ENCODE measurements around the gene CHRNE.

CHRNE gene

DNA sequence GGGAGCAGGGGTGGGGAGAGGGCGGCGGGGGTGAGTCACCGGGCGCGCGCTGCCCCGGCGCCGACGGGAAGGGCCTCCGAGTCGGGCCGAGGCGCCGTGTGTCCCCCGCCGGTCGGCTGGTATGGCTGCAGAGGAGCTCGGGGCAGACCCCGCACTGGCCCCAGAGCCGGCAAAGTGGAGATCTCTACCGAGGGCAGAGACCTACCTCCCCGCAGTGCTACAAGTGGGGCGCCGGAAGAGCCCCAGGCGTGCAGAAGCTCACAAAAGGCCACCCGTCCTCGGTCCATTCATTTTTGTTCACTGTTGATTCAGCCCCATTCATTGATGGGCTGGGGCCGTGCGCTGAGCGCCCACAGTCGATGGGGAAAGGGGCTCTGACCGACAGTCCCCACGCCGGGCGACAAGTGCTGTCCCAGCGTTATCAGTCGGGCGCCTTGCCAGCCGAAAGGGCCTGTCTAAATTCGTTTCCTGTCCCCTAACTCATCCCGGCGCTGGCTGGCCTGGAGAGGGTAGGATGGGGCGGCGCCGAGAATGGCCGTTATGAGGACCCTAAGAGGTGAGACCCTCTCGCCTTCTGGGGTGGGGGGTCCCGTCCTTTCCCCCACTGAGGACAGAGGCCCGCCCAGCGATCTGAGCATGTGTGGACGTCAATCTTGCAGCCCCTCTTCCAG is 47.3 kb upstream of the CHRNE start:
- TF ChIP-seq, protein P1, sequence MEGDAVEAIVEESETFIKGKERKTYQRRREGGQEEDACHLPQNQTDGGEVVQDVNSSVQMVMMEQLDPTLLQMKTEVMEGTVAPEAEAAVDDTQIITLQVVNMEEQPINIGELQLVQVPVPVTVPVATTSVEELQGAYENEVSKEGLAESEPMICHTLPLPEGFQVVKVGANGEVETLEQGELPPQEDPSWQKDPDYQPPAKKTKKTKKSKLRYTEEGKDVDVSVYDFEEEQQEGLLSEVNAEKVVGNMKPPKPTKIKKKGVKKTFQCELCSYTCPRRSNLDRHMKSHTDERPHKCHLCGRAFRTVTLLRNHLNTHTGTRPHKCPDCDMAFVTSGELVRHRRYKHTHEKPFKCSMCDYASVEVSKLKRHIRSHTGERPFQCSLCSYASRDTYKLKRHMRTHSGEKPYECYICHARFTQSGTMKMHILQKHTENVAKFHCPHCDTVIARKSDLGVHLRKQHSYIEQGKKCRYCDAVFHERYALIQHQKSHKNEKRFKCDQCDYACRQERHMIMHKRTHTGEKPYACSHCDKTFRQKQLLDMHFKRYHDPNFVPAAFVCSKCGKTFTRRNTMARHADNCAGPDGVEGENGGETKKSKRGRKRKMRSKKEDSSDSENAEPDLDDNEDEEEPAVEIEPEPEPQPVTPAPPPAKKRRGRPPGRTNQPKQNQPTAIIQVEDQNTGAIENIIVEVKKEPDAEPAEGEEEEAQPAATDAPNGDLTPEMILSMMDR (IDR thresholded peaks at IDR 0.05; ENCODE audit: low read depth, low read length, poor library complexity, severe bottlenecking) = no peak
- TF ChIP-seq EZH2phosphoT487 (IDR thresholded peaks at IDR 0.05; ENCODE audit: borderline replicate concordance, low read length) = no peak
- Histone ChIP-seq H3K79me2 (ENCODE audit: control insufficient read depth, low read length) (peaks cover 42% of the 10 kb centered on the region), H3K4me1 (ENCODE audit: control insufficient read depth, low read length) (peaks cover 39% of the 10 kb centered on the region)

DNA sequence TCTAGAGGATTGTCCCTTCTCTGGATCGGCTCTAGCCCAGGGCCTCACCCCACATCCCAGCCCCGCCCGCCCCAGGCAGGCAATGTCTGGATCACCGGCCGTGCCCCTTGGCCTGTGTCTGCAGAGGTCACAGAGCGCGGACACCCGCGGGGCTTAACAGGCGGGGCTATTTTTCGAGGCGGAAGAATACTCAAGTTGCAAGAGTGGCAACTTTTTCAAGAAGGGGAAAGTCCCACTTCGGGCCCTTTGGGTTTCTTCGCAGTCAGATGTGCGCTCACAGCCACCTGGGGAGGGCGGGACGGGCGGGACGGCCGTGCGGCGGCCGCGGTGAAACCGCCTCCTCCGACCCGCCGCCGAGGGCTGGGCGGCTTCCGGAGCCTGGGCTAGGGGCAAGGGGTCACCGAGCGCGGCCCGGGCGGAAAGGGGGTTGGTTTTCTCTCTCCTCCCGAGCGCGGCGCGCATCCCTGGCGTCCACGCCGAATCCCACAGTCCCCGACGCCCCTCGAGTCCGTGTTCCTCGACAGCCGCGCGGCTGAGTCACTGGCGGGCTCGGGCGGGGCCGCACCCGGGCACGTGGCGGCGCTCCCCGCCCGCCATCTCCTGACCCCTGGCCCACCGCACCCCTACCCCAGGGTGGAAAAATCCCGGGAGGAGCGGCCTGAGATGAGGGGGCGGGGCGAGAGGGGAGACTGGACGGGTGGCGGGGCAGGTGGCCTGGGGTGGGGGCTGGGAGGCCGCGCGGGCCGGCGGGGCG is 46.6 kb upstream of the CHRNE start:
- H3K27ac ChIP-seq (ENCODE audit: low read depth, low read length) = peak overlapping the region; percentile 99
- TF ChIP-seq EZH2phosphoT487 (IDR thresholded peaks at IDR 0.05; ENCODE audit: borderline replicate concordance, low read length) = no peak
- TF ChIP-seq, protein P1 (IDR thresholded peaks at IDR 0.05; ENCODE audit: low read depth, low read length, poor library complexity, severe bottlenecking) = no peak
- peaks cover 49% of the 10 kb centered on the region for H3K79me2 ChIP-seq (ENCODE audit: control insufficient read depth, low read length)

More for the DNA sequence above, 47.3 kb upstream of the CHRNE start:
- Histone ChIP-seq H3K36me3 (ENCODE audit: control insufficient read depth, low read length) (peaks cover 33% of the 10 kb centered on the region), H4K20me1 (ENCODE audit: control insufficient read depth, insufficient read depth, low read depth, low read length) (peaks cover 12% of the 10 kb centered on the region; the same call in 1 of the 2 replicates), H3K27ac (ENCODE audit: low read depth, low read length) (peak overlapping the region; percentile 99), H3F3A (ENCODE audit: control insufficient read depth, insufficient read depth) (peaks cover 30% of the 10 kb centered on the region), H3K4me2 (ENCODE audit: low read length) (peak overlapping the region; percentile 94), H3K27me3 (ENCODE audit: control insufficient read depth, low read length) (no peaks in the 10 kb centered on the region), H3K4me3 (ENCODE audit: low read length) (peak overlapping the region; percentile 93), H3K9me3 (ENCODE audit: control insufficient read depth, insufficient read depth, low read length) (no peaks in the 10 kb centered on the region), H3K9me2 (replicated peaks; ENCODE audit: control insufficient read depth, low read length) (no peaks in the 10 kb centered on the region)

DNA sequence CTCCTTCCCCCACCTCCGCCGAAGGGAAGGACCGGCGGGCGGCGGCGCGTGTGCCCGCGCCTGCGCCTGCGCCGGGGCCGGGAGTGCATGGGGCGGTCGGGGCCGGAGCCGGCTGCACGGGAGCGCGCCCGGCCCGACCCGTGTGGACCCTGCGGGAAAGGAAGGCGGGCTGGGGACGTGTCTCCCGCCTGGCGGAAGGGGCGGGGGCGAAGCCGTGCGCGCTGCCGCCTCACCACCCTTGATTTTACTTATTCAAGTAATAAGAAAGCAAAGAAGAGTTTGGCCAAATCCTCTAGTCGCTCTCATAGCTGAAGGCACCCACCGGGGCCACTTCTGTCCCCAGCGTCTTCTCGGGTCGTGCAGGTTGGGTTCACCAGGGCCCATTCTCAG is 46.0 kb upstream of the CHRNE start:
- Histone ChIP-seq H3K27ac (ENCODE audit: low read depth, low read length) (peak overlapping the region; percentile 99), H3K4me2 (ENCODE audit: low read length) (peak overlapping the region; percentile 94), H3K9me2 (replicated peaks; ENCODE audit: control insufficient read depth, low read length) (no peaks in the 10 kb centered on the region), H3K4me3 (ENCODE audit: low read length) (peak overlapping the region; percentile 93), H3K27me3 (ENCODE audit: control insufficient read depth, low read length) (no peaks in the 10 kb centered on the region), H3K36me3 (ENCODE audit: control insufficient read depth, low read length) (peaks cover 45% of the 10 kb centered on the region), H3K9me3 (ENCODE audit: control insufficient read depth, insufficient read depth, low read length) (no peaks in the 10 kb centered on the region), H4K20me1 (ENCODE audit: control insufficient read depth, insufficient read depth, low read depth, low read length) (peaks cover 13% of the 10 kb centered on the region; the same call in 1 of the 2 replicates), H3K4me1 (ENCODE audit: control insufficient read depth, low read length) (peaks cover 52% of the 10 kb centered on the region), H3K79me2 (ENCODE audit: control insufficient read depth, low read length) (peaks cover 55% of the 10 kb centered on the region), H3F3A (ENCODE audit: control insufficient read depth, insufficient read depth) (peaks cover 43% of the 10 kb centered on the region)
- TF ChIP-seq EZH2phosphoT487 (IDR thresholded peaks at IDR 0.05; ENCODE audit: borderline replicate concordance, low read length) = no peak
- TF ChIP-seq, protein P1 (IDR thresholded peaks at IDR 0.05; ENCODE audit: low read depth, low read length, poor library complexity, severe bottlenecking) = no peak

More for the DNA sequence above, 46.6 kb upstream of the CHRNE start:
- H4K20me1 ChIP-seq (ENCODE audit: control insufficient read depth, insufficient read depth, low read depth, low read length) = peaks cover 13% of the 10 kb centered on the region; the same call in 1 of the 2 replicates
- peaks cover 46% of the 10 kb centered on the region for H3K4me1 ChIP-seq (ENCODE audit: control insufficient read depth, low read length)
- H3F3A ChIP-seq (ENCODE audit: control insufficient read depth, insufficient read depth) = peaks cover 37% of the 10 kb centered on the region
- H3K36me3 ChIP-seq (ENCODE audit: control insufficient read depth, low read length) = peaks cover 40% of the 10 kb centered on the region
- no peaks in the 10 kb centered on the region for H3K9me2 ChIP-seq (replicated peaks; ENCODE audit: control insufficient read depth, low read length)
- peak overlapping the region; percentile 93 for H3K4me3 ChIP-seq (ENCODE audit: low read length)
- H3K9me3 ChIP-seq (ENCODE audit: control insufficient read depth, insufficient read depth, low read length) = no peaks in the 10 kb centered on the region
- H3K27me3 ChIP-seq (ENCODE audit: control insufficient read depth, low read length) = no peaks in the 10 kb centered on the region
- peak overlapping the region; percentile 94 for H3K4me2 ChIP-seq (ENCODE audit: low read length)

Measured in DOHH2 (cell line).